K562 (cell line): ENCODE results near the gene LPIN1. TPM values are rescaled to one million over a fixed set of nuclear protein-coding genes. Genes with fewer than 3 reads are reported as not detected.

Experiments used
- ARID2 ChIP-seq: fragments of 450-650 bp; IDR thresholded peaks from 2 replicates; pipeline ENCODE4 v1.6.1; 2017; ENCODE audit warnings: antibody characterized with exemption, mild to moderate bottlenecking
- ATF2 ChIP-seq: sonication (generic); formaldehyde crosslinking; IDR thresholded peaks from 2 replicates; pipeline ENCODE4 v1.8.1; 2022; ENCODE audit warnings: missing genetic modification reagents
- CC2D1A ChIP-seq: fragments of 450-650 bp; IDR thresholded peaks from 2 replicates; pipeline ENCODE4 v1.6.1; 2017; ENCODE audit warnings: mild to moderate bottlenecking
- CEBPB ChIP-seq: fragments of 450-650 bp; IDR thresholded peaks from 2 replicates; pipeline ENCODE4 v1.6.1; 2016; ENCODE audit warnings: missing genetic modification characterization, missing compliant biosample characterization
- E2F1 ChIP-seq: sonication (generic); formaldehyde crosslinking; IDR thresholded peaks from 2 replicates; pipeline ENCODE4 v1.8.1; 2023; ENCODE audit warnings: mild to moderate bottlenecking, missing genetic modification reagents, moderate library complexity
- HMGN3 ChIP-seq: IDR thresholded peaks from 2 replicates; pipeline ENCODE4 v1.6.1; 2011; ENCODE audit warnings: borderline replicate concordance, low read depth, mild to moderate bottlenecking, mixed read lengths, low read length; ENCODE audit not compliant: insufficient read length; ENCODE audit errors: extremely low read depth
- ILK ChIP-seq: fragments of 450-650 bp; IDR thresholded peaks from 2 replicates; pipeline ENCODE4 v1.6.1; 2016; ENCODE audit warnings: missing genetic modification characterization, low read depth, mild to moderate bottlenecking, missing compliant biosample characterization, moderate library complexity, borderline replicate concordance
- KLF10 ChIP-seq: fragments of 250-450 bp; sonication (Bioruptor Pico); IDR thresholded peaks from 2 replicates; pipeline ENCODE4 v1.6.1; 2021; ENCODE audit warnings: matching md5 sums
- MBD2 ChIP-seq: sonication (generic); IDR thresholded peaks from 2 replicates; pipeline ENCODE4 v1.6.1; 2016; ENCODE audit warnings: low read depth, borderline replicate concordance
- NFE2 ChIP-seq: IDR thresholded peaks from 2 replicates; pipeline ENCODE4 v1.6.1; 2014; ENCODE audit warnings: antibody characterized with exemption, low read depth
- POLR2AphosphoS5 ChIP-seq: IDR thresholded peaks from 2 replicates; pipeline ENCODE4 v1.6.1; 2011; ENCODE audit warnings: mild to moderate bottlenecking, low read depth, low read length, moderate library complexity; ENCODE audit not compliant: control insufficient read depth, insufficient read depth
- SMC3 ChIP-seq: conservative IDR thresholded peaks from 2 replicates; pipeline ENCODE4 v1.6.1; 2011; ENCODE audit warnings: low read depth, low read length, improper control_type of control experiment; ENCODE audit not compliant: insufficient read depth
- TAL1 ChIP-seq: fragments of 450-650 bp; IDR thresholded peaks from 2 replicates; pipeline ENCODE4 v1.6.1; 2016; ENCODE audit warnings: mild to moderate bottlenecking
- XRCC3 ChIP-seq: fragments of 450-650 bp; IDR thresholded peaks from 2 replicates; pipeline ENCODE4 v1.6.1; 2017; ENCODE audit warnings: mild to moderate bottlenecking, moderate library complexity
- ZBTB2 ChIP-seq: fragments of 450-650 bp; IDR thresholded peaks from 2 replicates; pipeline ENCODE4 v1.6.1; 2016; ENCODE audit warnings: antibody characterized with exemption
- ZNF217 ChIP-seq: sonication (generic); formaldehyde crosslinking; IDR thresholded peaks from 2 replicates; pipeline ENCODE4 v1.8.0; 2022; ENCODE audit warnings: mild to moderate bottlenecking, missing genetic modification reagents
- ZNF280A ChIP-seq: fragments of 450-650 bp; IDR thresholded peaks from 2 replicates; pipeline ENCODE4 v1.6.1; 2018; ENCODE audit warnings: mild to moderate bottlenecking, low read depth; ENCODE audit not compliant: partially characterized antibody
- ZNF551 ChIP-seq: fragments of 250-450 bp; sonication (Bioruptor Pico); IDR thresholded peaks from 2 replicates; pipeline ENCODE4 v1.5.0; 2021; ENCODE audit warnings: mild to moderate bottlenecking, moderate library complexity
- ZNF592 ChIP-seq: fragments of 450-650 bp; IDR thresholded peaks from 2 replicates; pipeline ENCODE4 v1.6.1; 2017; ENCODE audit warnings: antibody characterized with exemption, mild to moderate bottlenecking
- polyA plus RNA-seq, 8 experiments: library from polyadenylated mRNA; depleted of rRNA in 4 of 8; stranded (reverse) in 5 of 8; unstranded in 3 of 8; fragments of >200 nt; fragmentation: Nextera tagmentation in 2 of 8; fragmentation: Illumina TruSeq in 1 of 8; extraction: Ambion mirVana in 2 of 8; extraction: Trizol in 1 of 8; gene quantifications; 2 replicates each; pipeline versions ENCODE4 v1.2.1 to v1.2.3, GENCODE V29; 2011 to 2014; ENCODE audit warnings: inconsistent platforms in 1 of 8, missing spikeins in 1 of 8
- total RNA-seq, 7 experiments: library from RNA; depleted of rRNA in 6 of 7; stranded (reverse); fragments of >200 nt in 6 of 7; fragmentation: Illumina TruSeq in 2 of 7; extraction: Trizol in 2 of 7; gene quantifications; 2 replicates each; pipeline versions ENCODE4 v1.2.1 to v1.2.3, GENCODE V29; 2011 to 2021; ENCODE audit warnings: low replicate concordance in 1 of 7

The LPIN1 gene
- total and polyA plus RNA-seq, 9 of the 15 experiments (the other 6 are each of a cell fraction or from before 2014, with no cell fraction given): 9.2 to 84.0 (median 27.8) TPM

- TF ChIP-seq SMC3 (peak; percentile 77), CC2D1A (0 out of 2 replicates have a peak, but pooled peaks have one; percentile 57), E2F1 (no peak), ZNF217 (no peak), XRCC3 (no peak), HMGN3 (no peak), ATF2 (CRISPR knock-in tag) (no peak), ZNF551 (no peak), KLF10 (CRISPR knock-in tag) (no peak), ZNF280A (no peak), ARID2 (peak; percentile 61; the same call in 1 of the 2 replicates), MBD2 (peak; percentile 21; the same call in 1 of the 2 replicates), ZNF592 (0 out of 2 replicates have a peak, but pooled peaks have one; percentile 12), CEBPB (no peak), ZBTB2 (peak; percentile 24; the same call in 1 of the 2 replicates), TAL1 (no peak), NFE2 (no peak), ILK (tag) (no peak), POLR2AphosphoS5 (no peak)
Observed at GRCh38 chr2:11829324-11829946, 83.0 kb downstream of the LPIN1 start (continued).
